NCI-H82 treated with DMSO at 0.1 percent for 48 hours (cell line): Measurements from ENCODE around the gene TBC1D22B.
"Not testable (repeated sequence)": the region's sequence is repeated elsewhere in the genome, so short reads cannot be mapped to it uniquely, and the experiment has no call there.

Experiments
- DNase-seq: peaks from one replicate; lab custom pipeline; 2025; ENCODE audit not compliant: unreplicated experiment; lab: John Stamatoyannopoulos, UW

Gene TBC1D22B

GRCh38 chr6:37302086-37302686, 44.6 kb downstream of the TBC1D22B start:
- no peak for DNase-seq

GRCh38 chr6:37303091-37303660, 45.6 kb downstream of the TBC1D22B start:
- no peak for DNase-seq

DNA sequence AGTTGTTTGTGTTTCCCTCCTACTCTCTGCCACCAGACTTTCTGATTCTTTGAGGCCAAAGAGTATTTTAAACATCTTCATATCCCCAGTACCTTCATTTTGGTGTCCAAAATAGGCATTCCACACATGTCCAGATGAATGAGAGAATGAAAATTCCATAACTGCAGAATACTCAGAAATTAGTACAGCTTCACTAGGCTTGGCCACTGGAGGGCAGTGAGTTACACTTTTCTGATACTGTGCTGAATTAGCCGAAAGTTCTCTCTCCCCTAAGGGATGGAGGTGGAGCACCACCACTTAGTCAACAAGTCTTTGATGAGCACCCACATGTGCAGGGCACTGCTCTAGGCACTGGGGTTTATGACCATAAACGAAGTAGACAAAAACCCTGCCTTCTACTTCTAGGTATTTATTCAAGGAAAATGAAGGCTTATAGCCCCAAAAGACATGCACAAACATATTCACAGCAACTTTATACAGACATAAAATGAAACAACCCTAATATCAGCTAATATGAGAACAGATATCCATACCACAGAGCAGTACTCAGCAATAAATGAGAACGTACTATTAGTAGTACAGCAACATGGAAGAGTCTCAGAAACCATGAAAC, 46.4 kb downstream of the TBC1D22B start:
- DNase-seq, result no peak

DNA sequence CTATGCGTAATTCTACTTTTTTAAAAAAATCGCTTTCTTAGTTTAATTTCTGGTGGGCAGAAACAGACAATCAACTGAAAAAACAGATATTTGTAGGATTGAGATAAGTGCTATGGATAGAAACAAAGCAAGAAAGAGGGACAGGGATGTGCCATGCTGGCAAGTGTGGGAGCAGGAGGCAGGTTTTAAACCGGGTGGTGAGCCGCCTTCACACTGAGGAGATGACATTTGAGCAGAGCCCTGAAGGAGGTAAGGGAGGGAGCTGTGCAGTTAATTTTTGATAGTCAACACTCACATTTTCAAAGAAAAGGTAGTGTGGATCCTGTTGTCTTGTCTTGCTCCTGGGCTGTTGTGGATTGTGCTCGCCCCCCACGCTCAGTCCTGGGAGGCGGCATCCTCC, 47.2 kb downstream of the TBC1D22B start:
- no peak for DNase-seq

- no peak for DNase-seq
Observed at GRCh38 chr6:37305841-37306425, 48.4 kb downstream of the TBC1D22B start.

DNA sequence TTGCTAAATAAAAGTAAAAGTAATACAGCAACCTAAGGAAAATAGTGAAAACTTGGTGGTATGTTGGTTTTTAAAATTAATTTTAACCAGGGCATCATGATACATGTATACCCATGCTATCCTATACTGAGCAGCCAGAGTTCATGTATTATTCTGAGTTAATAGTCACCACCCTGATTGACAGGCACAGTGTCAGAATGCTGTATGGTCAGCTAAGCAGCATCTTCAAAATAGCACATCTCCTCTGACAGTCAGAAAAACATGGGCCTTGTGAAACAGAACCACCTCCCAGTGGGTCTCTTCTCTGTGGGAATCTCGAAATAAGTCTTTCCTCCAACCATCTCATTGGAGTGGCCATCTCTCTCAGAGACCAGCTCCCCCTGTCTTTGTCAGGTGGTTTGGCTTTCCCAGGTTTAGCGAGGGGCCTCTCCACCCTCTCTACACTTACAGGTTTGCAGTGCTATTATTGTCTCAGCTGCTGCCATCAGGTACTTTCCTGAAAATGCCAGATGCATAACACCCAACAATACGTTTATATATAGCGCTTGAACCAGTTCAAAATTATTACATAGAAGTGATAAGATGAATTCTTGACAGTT, 49.2 kb downstream of the TBC1D22B start:
- DNase-seq, result no peak

DNA sequence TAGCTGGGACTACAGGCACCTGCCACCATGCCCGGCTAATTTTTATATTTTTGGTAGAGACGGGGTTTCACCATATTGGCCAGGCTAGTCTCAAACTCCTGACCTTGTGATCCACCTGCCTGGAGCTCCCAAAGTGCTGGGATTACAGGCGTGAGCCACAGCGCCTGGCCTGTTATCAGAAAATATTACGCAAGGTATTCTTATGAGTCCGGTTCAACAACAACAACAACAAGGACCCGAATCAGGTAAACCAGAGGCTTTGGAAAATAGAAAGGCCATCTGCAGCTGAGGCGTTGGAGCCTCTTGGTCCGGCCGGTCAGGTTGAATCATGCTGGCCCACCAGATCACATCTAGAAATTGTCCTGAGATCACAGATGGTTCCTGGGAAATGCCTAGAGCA, 49.9 kb downstream of the TBC1D22B start:
- DNase-seq, result not testable (repeated sequence)

GRCh38 chr6:37308069-37308815, 50.7 kb downstream of the TBC1D22B start:
- no peak for DNase-seq

DNA sequence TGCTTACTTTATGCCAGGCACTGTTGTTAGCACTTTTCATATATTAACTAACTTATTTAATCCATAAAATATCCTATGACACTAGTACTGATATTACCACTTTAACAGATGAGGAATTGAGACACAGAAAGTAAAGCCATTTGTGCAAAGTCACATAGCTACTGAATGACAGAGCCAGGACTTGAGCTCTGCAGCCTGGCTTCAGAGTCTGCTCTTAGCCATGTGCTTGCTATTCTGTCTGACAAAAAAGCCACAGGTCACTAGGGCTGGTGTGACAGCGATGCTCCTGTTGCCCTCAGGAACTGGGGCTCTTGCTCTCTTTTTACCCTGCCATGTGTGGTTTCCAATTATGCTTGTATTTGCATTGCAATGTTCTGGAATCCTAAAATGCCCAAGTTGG, 51.5 kb downstream of the TBC1D22B start:
- no peak for DNase-seq

- DNase-seq, result no peak
Observed at GRCh38 chr6:37309692-37310091, 52.1 kb downstream of the TBC1D22B start.

GRCh38 chr6:37310966-37311365, 53.4 kb downstream of the TBC1D22B start:
- no peak for DNase-seq

DNA sequence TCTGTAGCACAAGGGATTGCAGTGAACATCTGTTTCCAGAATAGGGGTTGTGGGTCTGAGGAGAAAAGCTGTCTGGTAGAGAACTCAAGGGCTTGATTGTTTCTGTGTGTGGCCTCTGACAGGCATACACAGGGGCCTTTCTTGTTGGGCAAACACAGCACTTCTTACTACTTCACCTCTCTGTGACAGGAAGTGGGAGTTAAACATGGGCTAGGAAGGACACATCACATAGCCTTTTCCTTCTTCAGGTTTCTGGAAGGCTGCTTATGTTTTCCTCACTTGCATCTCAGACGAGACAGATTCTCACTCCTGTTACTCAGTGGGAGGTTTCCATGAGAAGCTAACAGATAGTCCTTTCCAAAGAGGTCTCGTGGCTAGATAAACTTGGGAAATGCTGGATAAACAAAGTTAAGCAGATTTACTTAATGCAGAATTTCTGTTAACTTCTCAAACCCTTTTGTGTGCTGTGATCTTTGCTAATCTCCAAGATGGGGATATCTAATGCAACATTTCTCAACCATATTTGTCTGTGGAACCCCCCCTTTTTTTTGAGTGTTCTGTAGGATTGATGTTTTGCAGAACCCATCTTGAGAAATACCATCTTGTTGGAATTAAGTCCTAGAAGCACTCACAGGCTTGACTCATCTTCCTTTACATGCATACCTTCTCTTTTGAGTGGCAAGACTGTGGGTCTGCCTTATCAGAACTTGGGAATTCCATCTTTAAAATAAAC, 54.3 kb downstream of the TBC1D22B start:
- DNase-seq, result no peak

DNA sequence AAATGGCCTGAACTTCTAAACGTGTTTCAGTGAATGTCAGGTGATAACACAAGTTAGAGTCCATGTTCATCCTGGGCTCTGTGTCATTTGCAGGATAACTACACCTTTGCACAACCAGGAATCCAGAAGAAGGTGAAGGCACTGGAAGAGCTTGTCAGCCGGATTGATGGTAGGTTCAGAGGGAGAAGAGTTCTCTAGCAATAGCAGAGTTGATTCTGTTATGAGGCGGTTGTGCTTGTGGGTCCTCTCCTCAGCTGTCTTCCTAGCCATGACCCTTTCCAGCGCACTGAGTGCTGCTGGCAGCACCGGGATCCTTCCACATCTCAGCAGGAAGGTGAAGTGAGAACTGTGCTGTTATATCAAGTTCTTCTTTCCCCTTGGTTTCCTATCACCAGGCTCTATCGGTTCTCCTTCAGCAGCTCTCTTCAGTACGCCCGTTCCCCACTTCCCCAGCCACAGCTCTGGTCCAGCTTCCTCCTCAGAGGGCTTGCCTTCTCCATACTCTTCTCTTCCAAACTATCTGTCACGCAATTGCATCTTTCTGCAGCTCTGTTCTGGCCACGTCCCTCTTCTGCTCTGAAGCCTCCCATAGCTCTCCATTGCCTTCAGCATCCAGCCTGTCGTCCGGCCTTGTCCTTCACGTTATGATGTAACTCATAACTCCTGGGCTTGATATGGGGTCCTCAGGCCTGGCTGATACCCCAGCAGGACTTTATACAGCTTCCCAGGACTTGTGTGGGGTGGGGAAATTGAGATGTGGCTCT, 56.3 kb downstream of the TBC1D22B start:
- no peak for DNase-seq

- DNase-seq, result peak; percentile 43
Observed at GRCh38 chr6:37314487-37315156, 57.0 kb downstream of the TBC1D22B start.

DNA sequence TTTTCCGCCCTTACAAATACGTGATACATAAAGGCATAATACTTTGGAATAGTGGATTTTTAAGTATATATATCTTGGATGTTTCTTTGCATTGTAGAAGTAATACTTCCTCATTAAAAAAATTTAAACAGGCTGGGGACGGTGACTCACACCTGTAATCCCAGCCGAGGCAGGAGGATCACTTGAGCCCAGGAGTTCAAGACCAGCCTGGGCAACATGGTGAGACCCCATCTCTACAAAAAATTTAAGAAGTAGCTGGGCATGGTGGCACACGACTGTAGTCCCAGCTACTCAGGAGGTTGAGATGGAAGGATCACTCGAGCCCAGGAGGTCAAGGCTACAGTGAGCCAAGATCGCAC, 57.6 kb downstream of the TBC1D22B start:
- no peak for DNase-seq

DNA sequence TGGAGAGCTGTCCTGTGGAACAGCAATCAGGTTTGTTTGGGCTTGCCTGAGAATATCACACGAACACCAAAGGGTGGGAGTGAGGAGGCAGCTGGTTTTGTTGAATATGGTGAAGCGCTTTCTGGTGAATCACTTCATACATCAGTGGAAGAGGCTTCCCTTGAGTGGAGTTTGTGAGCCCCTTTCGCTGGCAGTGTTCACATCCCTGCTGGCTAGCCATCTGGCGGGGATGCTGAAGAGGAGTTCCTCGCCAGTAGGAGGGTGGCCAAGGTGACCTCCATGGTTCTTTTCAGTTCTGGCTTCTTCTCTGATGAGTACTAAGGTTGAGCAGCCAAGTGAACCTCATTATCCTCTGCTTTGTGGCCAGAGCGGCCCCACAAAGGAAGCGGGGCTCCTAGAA, 58.5 kb downstream of the TBC1D22B start:
- DNase-seq, result no peak

DNA sequence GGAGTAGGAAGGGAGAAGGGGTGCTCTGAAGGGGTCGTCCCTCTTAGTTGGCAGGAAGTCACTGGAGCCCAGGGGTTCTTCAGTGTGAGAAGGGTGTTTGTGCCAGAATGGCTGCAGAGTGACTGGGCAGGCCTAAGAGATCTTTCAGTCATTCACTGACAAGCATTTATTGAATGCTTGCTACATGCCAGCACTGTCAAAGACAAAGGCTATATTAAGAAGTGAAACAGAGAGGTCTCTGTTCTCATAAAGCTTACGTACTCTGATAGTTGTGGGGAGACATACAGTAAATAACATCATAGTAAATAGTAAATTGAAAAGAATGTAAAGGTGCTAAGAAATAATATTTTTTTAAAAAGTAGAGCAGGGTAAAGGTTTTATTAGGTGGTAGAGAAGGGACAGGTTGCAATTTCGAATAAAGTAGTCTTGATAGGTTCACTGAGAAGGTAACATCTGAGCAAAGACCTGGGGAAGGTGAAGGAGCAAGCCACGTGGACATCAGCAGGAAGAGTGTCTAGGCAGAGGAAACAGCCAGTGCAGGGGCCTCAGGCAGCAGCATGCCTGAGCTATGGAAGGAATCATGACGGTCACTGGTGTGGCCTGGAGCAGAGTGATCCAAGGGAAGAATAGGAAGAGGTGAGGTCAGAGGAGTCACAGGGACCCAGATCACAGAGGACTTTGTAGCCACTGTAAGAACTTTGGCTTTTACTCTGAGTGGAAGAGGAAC, 59.9 kb downstream of the TBC1D22B start:
- DNase-seq, result no peak

DNA sequence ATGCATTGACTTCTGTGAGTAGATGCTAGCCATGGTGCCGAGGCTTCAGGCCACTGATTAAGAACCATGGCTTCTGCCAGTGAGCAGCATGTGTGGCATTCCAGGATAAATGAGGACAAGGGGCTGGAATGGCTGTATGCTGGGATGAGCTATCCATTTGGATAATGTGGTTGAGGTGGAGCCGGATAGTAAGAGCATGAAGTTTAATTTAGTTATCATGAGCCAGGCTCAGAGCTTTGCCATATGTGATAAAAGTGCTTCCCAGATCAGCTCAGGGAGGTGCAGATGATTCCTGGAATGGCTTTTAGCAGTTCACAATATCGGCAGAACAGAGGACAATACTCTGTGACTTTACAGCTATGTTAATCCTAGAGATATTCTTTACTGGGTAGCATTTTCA, 61.6 kb downstream of the TBC1D22B start:
- peak; percentile 16 for DNase-seq
